IPS-18c (cell line): ENCODE measurements around the gene ZNF708.
"Not testable (repeated sequence)": the region's sequence is repeated elsewhere in the genome, so short reads cannot be mapped to it uniquely, and the experiment has no call there.

ENCODE experiments used
- H3K4me3 ChIP-seq: 2 replicates; pipeline ENCODE4 v1.7.0; 2013; ENCODE audit warnings: low read depth, mild to moderate bottlenecking, low read length, moderate library complexity; ENCODE audit not compliant: insufficient read depth
- H3K9me3 ChIP-seq: one replicate; pipeline ENCODE4 v1.6.1; 2013; ENCODE audit warnings: mild to moderate bottlenecking, low read length, moderate library complexity; ENCODE audit not compliant: control insufficient read depth, insufficient read depth

Gene ZNF708

GRCh38 chr19:21269813-21270212 is 59.4 kb downstream of the ZNF708 start:
- H3K9me3 ChIP-seq: peaks cover 3% of the 10 kb centered on the region
- no peak overlapping the region for H3K4me3 ChIP-seq

GRCh38 chr19:21264891-21265290 is 64.3 kb downstream of the ZNF708 start:
- H3K9me3 ChIP-seq: peaks cover 17% of the 10 kb centered on the region

GRCh38 chr19:21264416-21264815 is 64.8 kb downstream of the ZNF708 start:
- Histone ChIP-seq H3K4me3 (no peak overlapping the region), H3K9me3 (peaks cover 16% of the 10 kb centered on the region)

More at GRCh38 chr19:21264891-21265290, 64.3 kb downstream of the ZNF708 start:
- no peak overlapping the region for H3K4me3 ChIP-seq

GRCh38 chr19:21260848-21261381 is 68.3 kb downstream of the ZNF708 start:
- H3K9me3 ChIP-seq: peaks cover 14% of the 10 kb centered on the region
- not testable (repeated sequence) for H3K4me3 ChIP-seq

- Histone ChIP-seq H3K4me3 (no peak overlapping the region), H3K9me3 (peaks cover 14% of the 10 kb centered on the region)
Observed at GRCh38 chr19:21260164-21260847, 68.9 kb downstream of the ZNF708 start.

- H3K4me3 ChIP-seq: not testable (repeated sequence)
- peaks cover 14% of the 10 kb centered on the region for H3K9me3 ChIP-seq
Observed at GRCh38 chr19:21259421-21260124, 69.6 kb downstream of the ZNF708 start.

GRCh38 chr19:21256722-21257121 is 72.5 kb downstream of the ZNF708 start:
- H3K9me3 ChIP-seq: peaks cover 11% of the 10 kb centered on the region
- H3K4me3 ChIP-seq: no peak overlapping the region
